ENCODE measurements around the gene KDM7A.

Gene KDM7A

DNA sequence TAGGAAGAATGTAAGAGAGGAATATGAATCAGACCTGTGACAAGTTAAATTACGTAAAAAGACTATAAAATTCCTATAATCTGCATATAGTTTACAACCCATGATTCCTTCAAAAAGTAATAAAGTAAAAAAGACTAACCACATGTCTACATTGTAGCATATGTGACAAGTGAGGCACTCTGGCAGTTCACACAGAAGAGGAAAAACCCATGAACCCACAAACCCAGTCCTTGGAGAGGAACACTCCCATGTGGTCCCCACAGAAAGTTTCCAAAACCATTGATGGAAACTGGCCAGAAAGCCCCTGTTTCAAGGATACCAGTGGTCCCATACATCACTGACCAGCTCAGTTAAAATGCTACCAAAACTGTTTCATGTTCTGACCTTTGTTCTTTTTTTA lies 15.7 kb downstream of the KDM7A start:
- no peak for DNase-seq (ENCODE audit: low spot score)
- H3K4me1 Mint-ChIP-seq (ENCODE audit: low read depth) = peaks cover 62% of the 10 kb centered on the region
- H3K27me3 Mint-ChIP-seq (ENCODE audit: low read depth) = no peaks in the 10 kb centered on the region
- no peak overlapping the region for H3K4me3 Mint-ChIP-seq
- H3K9me3 Mint-ChIP-seq = no peaks in the 10 kb centered on the region
- peaks cover 12% of the 10 kb centered on the region for H3K36me3 Mint-ChIP-seq (ENCODE audit: low read depth)
- no peak overlapping the region for H3K27ac Mint-ChIP-seq

DNA sequence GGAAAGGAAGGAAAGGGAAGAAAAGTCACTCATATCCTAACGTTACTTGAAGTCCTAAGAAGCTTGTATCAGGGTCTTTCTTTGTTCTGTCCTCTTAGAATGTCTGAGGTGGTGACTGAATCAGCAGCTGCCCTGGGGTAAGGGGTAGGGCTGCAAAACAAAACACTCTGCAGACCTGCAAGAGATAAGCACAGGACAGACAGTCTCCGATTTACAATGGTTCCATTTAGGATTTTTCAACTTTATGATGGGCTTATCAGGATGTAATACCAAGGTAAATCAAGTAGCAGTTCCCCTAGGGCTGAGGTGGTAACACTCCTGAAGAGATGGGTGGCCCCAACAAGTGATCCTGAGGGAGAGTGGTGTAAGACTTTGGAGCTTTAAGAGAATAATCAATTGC lies 16.5 kb downstream of the KDM7A start:
- Mint-ChIP-seq H3K9me3 (no peaks in the 10 kb centered on the region), H3K4me1 (ENCODE audit: low read depth) (peaks cover 62% of the 10 kb centered on the region), H3K27me3 (ENCODE audit: low read depth) (no peaks in the 10 kb centered on the region), H3K4me3 (no peak overlapping the region), H3K36me3 (ENCODE audit: low read depth) (peaks cover 15% of the 10 kb centered on the region), H3K27ac (no peak overlapping the region)
- no peak for DNase-seq (ENCODE audit: low spot score)

DNA sequence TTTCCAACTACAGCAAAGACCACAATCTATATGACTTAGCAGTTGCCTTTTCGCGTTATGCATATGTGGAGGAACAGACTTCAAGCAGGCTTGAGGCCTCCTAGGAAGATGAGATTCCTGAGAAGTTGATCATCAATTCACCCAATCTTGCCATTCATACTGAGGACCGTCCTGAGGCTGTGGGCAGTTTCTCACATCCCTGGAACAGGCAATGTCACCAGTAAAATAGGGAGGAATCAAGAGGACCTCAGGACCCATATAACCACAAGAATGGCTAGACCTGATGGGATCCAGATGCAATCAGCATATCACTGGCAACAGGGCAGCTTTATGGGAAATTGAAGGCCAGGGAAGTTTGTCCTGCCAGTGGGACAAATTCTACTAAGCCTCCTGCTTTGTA lies 17.3 kb downstream of the KDM7A start:
- no peak for DNase-seq (ENCODE audit: low spot score)
- Mint-ChIP-seq H3K4me3 (no peak overlapping the region), H3K4me1 (ENCODE audit: low read depth) (peaks cover 54% of the 10 kb centered on the region)

DNA sequence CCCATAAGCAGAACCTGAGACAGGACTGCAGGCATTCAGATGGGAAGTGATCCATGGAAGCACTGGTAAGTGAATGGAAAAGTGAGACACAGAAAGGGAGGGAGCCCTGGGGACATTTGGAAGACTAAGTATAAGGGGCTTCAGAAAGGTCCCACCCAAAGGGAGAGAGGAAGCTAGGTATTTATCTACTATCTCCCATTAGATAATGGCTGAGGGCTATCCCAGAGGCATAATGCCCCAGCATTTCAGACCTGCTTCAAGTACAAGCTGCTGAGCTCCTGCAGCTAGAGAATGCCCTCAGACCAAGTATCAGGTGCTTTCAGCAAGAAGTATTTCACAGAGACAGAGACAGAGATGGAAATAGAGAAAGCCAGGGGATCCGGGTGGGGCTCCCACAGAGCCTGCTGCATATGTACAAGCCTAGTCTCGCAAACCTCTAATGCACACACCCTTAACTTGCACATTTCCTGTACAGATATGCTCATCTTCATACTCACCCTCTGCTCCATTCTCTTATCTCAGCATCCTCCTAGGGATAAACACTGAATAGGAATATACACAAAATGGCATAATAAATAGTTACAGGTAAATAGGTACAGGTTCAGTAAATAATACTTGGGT lies 20.2 kb downstream of the KDM7A start:
- Mint-ChIP-seq H3K36me3 (ENCODE audit: low read depth) (peaks cover 17% of the 10 kb centered on the region), H3K9me3 (no peaks in the 10 kb centered on the region), H3K4me1 (ENCODE audit: low read depth) (peaks cover 45% of the 10 kb centered on the region), H3K4me3 (peak overlapping the region; percentile 40), H3K27ac (peak overlapping the region; percentile 67), H3K27me3 (ENCODE audit: low read depth) (no peaks in the 10 kb centered on the region)
- DNase-seq (ENCODE audit: low spot score) = no peak

More for the DNA sequence above, 17.3 kb downstream of the KDM7A start:
- peaks cover 15% of the 10 kb centered on the region for H3K36me3 Mint-ChIP-seq (ENCODE audit: low read depth)
- no peak overlapping the region for H3K27ac Mint-ChIP-seq
- no peaks in the 10 kb centered on the region for H3K27me3 Mint-ChIP-seq (ENCODE audit: low read depth)
- H3K9me3 Mint-ChIP-seq = no peaks in the 10 kb centered on the region

DNA sequence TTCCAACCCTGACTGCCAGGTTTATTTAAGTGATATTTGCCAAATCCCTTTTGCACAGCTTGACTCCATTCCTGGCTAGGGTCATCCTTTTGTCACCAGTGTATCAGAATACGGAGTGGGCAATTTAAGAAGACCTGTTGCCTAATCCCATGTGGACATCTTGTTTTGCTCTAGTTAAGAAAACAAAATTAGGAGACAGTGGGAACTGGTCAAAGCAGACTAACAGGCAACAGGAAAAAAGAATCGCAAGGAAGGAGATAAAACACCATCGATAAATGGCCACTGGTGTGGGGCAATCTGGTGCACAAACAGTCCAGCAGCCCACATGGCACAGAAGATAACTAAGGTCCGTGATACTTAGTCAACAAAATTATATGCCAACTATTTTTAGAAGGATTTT lies 21.4 kb downstream of the KDM7A start:
- Mint-ChIP-seq H3K9me3 (no peaks in the 10 kb centered on the region), H3K4me3 (no peak overlapping the region), H3K36me3 (ENCODE audit: low read depth) (peaks cover 17% of the 10 kb centered on the region), H3K27ac (no peak overlapping the region), H3K27me3 (ENCODE audit: low read depth) (no peaks in the 10 kb centered on the region), H3K4me1 (ENCODE audit: low read depth) (peaks cover 35% of the 10 kb centered on the region)
- no peak for DNase-seq (ENCODE audit: low spot score)

DNA sequence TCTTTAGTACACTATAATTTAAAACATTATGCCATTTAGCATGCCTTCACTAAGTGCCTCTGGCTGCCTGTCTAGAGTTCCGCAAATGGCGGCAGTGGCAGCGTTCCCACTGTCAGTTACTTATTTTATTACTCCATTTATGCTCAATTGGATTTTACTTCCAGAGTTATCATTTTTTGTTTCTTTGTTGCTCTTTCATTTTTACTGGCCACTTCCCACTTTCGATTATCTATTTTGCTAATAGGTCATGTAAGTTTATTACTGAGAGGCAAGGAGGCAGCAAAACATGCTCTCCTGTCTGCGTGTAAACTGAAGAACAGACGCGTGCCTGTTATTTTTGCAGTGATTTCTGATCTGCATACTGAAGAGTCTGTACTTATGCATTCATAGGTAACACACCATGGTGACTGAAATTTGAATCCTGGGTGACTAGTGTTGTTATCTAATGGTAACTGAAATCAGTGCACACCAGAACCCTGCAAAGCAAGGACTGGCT lies 23.1 kb downstream of the KDM7A start:
- no peaks in the 10 kb centered on the region for H3K27me3 Mint-ChIP-seq (ENCODE audit: low read depth)

DNA sequence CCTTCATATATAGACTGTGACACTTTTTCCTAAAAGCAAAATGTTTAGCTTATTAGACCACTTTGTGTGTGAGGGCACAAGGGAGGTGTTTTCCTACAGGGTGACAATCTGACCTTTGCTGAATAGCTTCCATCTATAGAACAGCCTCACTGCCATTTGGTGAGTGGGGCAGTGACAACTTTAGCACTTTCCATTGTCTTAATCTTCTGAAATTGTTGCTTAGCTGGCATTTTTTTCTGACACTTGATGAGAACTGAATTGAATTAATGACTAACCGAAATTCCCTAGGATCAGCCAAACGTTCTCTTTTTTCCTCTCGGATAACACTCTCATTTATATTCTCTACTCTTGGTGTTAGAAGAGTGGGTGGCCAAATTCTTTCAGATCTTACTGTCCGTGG lies 30.2 kb downstream of the KDM7A start:
- H3K27me3 Mint-ChIP-seq (ENCODE audit: low read depth) = no peaks in the 10 kb centered on the region
- H3K4me3 Mint-ChIP-seq = no peak overlapping the region
- DNase-seq (ENCODE audit: low spot score) = no peak
- peaks cover 17% of the 10 kb centered on the region for H3K4me1 Mint-ChIP-seq (ENCODE audit: low read depth)
- H3K9me3 Mint-ChIP-seq = peaks cover 16% of the 10 kb centered on the region
- H3K27ac Mint-ChIP-seq = no peak overlapping the region
- peaks cover 35% of the 10 kb centered on the region for H3K36me3 Mint-ChIP-seq (ENCODE audit: low read depth)

More for the DNA sequence above, 23.1 kb downstream of the KDM7A start:
- peaks cover 31% of the 10 kb centered on the region for H3K4me1 Mint-ChIP-seq (ENCODE audit: low read depth)
- no peak for DNase-seq (ENCODE audit: low spot score)
- no peak overlapping the region for H3K27ac Mint-ChIP-seq
- peaks cover 18% of the 10 kb centered on the region for H3K36me3 Mint-ChIP-seq (ENCODE audit: low read depth)
- no peak overlapping the region for H3K4me3 Mint-ChIP-seq
- no peaks in the 10 kb centered on the region for H3K9me3 Mint-ChIP-seq

DNA sequence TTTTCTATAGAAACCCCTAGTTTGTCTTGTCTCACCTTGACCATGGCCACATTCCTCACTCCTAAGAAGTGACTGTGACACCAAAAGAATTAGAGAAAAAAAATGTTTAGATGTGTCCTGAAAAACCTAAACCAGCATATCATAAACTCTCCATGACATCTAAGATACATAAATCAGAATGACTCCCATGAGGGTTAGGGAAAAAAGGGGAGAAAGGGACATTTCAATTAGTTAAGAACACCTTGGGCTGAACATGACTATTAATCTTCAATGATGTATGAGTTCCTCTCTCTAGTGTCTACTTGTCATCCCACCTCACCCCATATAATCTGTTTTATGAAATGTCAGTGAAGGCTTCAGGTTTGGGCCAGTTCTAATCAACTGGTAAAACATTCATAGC lies 31.1 kb downstream of the KDM7A start:
- H3K27me3 Mint-ChIP-seq (ENCODE audit: low read depth) = no peaks in the 10 kb centered on the region
- DNase-seq (ENCODE audit: low spot score) = no peak
- peaks cover 16% of the 10 kb centered on the region for H3K9me3 Mint-ChIP-seq
- peaks cover 17% of the 10 kb centered on the region for H3K4me1 Mint-ChIP-seq (ENCODE audit: low read depth)
- peaks cover 35% of the 10 kb centered on the region for H3K36me3 Mint-ChIP-seq (ENCODE audit: low read depth)
- H3K27ac Mint-ChIP-seq = no peak overlapping the region
- no peak overlapping the region for H3K4me3 Mint-ChIP-seq

DNA sequence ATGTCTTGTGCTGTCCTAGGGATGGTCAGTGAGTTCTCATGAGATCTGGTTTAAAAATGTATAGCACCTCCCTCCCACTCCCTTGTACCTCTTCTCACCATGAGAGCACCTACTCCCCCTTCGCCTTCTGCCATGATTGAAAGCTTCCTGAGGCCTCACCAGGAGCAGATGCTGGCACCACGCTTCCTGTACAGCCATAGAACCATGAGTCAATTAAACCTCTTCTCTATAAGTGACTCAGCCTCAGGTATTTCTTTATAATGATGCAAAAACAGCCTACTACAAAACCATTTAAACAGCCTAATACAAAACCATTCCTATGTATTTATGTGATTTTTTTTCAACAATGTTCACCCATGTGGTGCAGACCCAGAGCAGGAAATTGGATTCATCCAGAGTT lies 32.0 kb downstream of the KDM7A start:
- Mint-ChIP-seq H3K4me1 (ENCODE audit: low read depth) (peaks cover 17% of the 10 kb centered on the region), H3K4me3 (no peak overlapping the region), H3K27ac (no peak overlapping the region), H3K9me3 (peaks cover 16% of the 10 kb centered on the region), H3K27me3 (ENCODE audit: low read depth) (no peaks in the 10 kb centered on the region), H3K36me3 (ENCODE audit: low read depth) (peaks cover 35% of the 10 kb centered on the region)
- no peak for DNase-seq (ENCODE audit: low spot score)

DNA sequence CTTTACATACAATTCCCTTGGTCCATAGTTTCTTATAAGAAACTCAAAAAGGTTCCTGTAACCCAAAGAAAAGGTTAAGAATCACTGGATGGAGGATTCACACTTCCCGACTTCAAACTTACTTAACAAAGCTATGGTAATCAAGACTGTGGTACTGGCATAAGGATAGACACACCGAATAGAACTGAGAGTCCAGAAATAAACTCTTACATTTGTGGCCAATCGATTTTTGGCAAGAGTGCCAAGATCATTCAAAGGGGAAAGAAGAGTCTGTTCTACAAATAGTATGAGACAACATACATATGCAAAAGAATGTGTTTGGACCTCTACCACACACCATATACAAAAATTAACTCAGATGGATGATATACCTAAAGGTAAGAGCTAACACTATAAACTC lies 32.8 kb downstream of the KDM7A start:
- H3K36me3 Mint-ChIP-seq (ENCODE audit: low read depth) = peaks cover 35% of the 10 kb centered on the region
- peaks cover 16% of the 10 kb centered on the region for H3K9me3 Mint-ChIP-seq
- no peak overlapping the region for H3K27ac Mint-ChIP-seq
- no peak overlapping the region for H3K4me3 Mint-ChIP-seq
- no peak for DNase-seq (ENCODE audit: low spot score)
- no peaks in the 10 kb centered on the region for H3K27me3 Mint-ChIP-seq (ENCODE audit: low read depth)
- H3K4me1 Mint-ChIP-seq (ENCODE audit: low read depth) = peaks cover 23% of the 10 kb centered on the region

DNA sequence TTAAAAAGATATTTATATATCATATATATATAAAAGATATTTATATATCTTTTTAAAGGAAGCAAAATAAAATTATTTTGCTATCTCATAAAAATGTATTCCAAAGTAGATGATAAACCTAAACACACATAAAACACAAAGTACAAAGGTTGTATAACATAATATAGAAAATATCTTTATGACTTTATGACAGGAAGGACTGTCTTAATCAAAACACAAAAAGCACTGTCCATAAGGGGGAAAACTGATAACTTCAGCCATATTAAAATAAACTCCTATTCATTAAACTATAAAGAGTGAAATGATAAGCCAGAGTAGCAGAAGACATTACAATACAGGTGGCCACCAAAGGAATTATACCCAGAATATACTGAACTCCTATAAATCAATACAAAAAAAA lies 34.8 kb downstream of the KDM7A start:
- Mint-ChIP-seq H3K9me3 (peaks cover 16% of the 10 kb centered on the region), H3K4me1 (ENCODE audit: low read depth) (peaks cover 25% of the 10 kb centered on the region), H3K36me3 (ENCODE audit: low read depth) (peaks cover 34% of the 10 kb centered on the region), H3K4me3 (no peak overlapping the region), H3K27ac (no peak overlapping the region), H3K27me3 (ENCODE audit: low read depth) (no peaks in the 10 kb centered on the region)
- DNase-seq (ENCODE audit: low spot score) = no peak

DNA sequence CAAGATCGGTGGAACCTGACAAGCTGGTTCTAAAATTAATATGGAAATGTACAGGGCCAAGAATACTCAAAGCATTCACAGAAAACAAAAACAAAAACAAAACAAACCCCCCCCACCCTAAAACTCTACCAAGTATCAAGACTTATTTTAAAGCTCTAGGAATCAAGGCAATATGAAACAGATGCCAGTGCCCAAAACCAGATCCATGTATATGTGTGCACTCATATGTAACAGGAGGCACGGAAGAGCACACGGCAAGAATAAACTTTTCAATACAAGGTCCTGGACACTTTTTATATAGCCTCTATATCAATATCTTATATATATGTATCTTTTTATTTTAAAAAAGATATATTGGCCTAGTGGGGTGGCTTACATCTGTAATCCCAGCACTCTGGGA lies 35.5 kb downstream of the KDM7A start:
- Mint-ChIP-seq H3K4me3 (no peak overlapping the region), H3K36me3 (ENCODE audit: low read depth) (peaks cover 27% of the 10 kb centered on the region), H3K9me3 (peaks cover 12% of the 10 kb centered on the region), H3K4me1 (ENCODE audit: low read depth) (peaks cover 21% of the 10 kb centered on the region), H3K27me3 (ENCODE audit: low read depth) (no peaks in the 10 kb centered on the region), H3K27ac (no peak overlapping the region)
- no peak for DNase-seq (ENCODE audit: low spot score)

DNA sequence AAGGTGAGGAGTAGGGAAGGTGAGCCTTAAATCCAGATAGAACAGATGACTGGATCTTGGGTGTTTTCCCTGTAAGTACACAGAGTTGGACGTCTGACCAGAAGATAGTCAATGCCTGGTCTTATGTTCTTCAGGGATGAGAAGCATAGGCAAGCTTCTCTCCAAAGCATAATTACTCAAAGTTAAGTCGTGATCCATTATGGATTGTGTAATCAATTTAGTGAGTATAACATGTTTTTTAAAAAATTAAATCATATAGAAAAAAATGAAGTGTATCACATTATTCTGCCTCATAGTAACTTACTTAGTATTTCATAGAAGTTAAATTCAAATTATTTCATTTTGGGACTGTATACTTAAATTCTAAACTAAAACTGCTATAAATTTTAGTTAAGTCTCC lies 39.7 kb downstream of the KDM7A start:
- no peak for DNase-seq (ENCODE audit: low spot score)
- Mint-ChIP-seq H3K4me3 (no peak overlapping the region), H3K4me1 (ENCODE audit: low read depth) (peaks cover 11% of the 10 kb centered on the region), H3K36me3 (ENCODE audit: low read depth) (peaks cover 19% of the 10 kb centered on the region), H3K27me3 (ENCODE audit: low read depth) (no peaks in the 10 kb centered on the region), H3K27ac (no peak overlapping the region), H3K9me3 (no peaks in the 10 kb centered on the region)

DNA sequence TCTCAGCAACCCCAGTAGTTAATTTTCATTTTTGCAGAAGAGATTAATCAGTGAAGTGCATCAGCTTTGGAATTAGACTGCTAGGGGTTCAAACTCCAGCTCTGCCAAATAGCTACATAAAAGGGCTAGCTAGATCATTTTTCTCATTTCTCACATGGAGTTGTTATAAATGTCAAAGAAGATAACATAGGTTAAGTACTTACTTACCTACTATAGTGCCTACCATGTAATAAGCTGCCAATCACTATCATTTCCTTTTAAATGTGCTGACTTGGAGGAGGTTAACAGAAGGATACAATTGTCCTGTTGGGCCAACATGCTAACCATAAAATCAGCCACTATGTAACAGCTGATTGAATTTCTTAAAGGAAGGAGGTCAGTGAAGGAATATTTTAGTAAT lies 40.7 kb downstream of the KDM7A start:
- Mint-ChIP-seq H3K27ac (no peak overlapping the region), H3K9me3 (no peaks in the 10 kb centered on the region), H3K36me3 (ENCODE audit: low read depth) (peaks cover 26% of the 10 kb centered on the region), H3K4me3 (no peak overlapping the region), H3K27me3 (ENCODE audit: low read depth) (no peaks in the 10 kb centered on the region), H3K4me1 (ENCODE audit: low read depth) (peaks cover 11% of the 10 kb centered on the region)
- DNase-seq (ENCODE audit: low spot score) = no peak

DNA sequence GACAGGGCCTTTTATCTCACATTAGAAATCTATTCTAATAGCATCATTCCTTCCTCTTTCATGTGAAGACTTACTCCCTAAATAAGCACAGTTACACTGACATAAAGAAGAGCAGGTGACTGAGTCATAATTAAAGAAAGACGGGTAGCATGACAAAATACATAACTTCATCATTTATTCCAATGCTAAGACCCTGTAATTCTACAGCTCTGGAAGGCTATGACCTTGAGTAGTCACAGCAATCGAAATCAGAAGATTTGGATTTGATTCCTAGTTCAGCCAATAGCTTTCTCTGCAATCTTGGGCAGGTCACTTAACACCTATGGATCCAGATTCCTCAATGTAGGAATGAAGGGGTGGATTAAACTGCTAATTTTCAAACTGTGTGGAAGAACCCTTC lies 42.7 kb downstream of the KDM7A start:
- peaks cover 30% of the 10 kb centered on the region for H3K36me3 Mint-ChIP-seq (ENCODE audit: low read depth)
- no peaks in the 10 kb centered on the region for H3K27me3 Mint-ChIP-seq (ENCODE audit: low read depth)
- no peak for DNase-seq (ENCODE audit: low spot score)
- H3K27ac Mint-ChIP-seq = no peak overlapping the region
- peaks cover 6% of the 10 kb centered on the region for H3K4me1 Mint-ChIP-seq (ENCODE audit: low read depth)
- H3K4me3 Mint-ChIP-seq = no peak overlapping the region
- H3K9me3 Mint-ChIP-seq = no peaks in the 10 kb centered on the region
